Smooth muscle cell of the umbilical artery (primary cell): ENCODE results near the gene SCAMP3. TPM values are rescaled to one million over a fixed set of nuclear protein-coding genes. Genes with fewer than 3 reads are reported as not detected.

Source experiments
- total RNA-seq: library from RNA; depleted of rRNA; stranded (reverse); fragments of >200 nt; gene quantifications from 2 replicates; pipeline ENCODE4 v1.2.3, GENCODE V29; 2014

SCAMP3 gene
- 33.3 and 43.0 TPM in 2 replicates for total RNA-seq

DNA sequence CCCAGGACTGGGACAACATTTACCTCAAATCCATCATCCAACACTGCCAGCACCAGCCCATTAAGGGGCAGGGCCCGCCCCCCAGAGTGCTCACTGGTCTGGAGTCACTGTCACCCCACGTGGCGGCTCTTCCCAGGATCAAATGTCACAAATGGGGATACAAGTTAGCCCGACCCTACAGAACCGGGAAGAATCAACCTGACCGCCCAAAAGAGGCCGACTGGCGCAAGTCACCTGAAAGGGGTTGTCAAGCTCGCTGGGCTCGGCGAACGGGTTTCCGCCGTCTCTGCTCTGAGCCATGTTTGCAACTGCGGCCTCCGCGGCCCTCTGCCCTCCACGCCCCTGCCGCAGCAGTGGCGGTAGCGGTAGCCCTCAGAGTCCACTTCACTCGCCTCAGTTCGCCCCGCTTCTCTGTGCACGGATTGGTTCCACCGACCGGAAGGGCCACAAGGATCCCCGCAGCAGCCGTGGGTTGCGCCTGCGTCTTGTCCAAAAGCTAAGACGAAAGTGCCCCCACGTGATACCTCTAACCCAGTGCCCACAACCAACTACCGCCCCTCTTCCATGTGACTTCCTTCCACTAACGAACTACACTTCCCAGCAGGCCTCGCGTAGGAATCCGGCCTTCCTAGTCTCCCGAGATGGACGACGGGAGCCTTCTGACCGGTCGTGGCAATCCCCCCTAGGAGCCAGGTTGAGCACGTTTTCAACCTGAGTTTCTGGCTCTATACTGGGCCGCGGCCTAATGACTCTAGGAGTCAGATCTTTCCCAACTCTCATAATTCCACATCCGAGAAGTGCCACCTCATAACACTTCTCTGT is at the start of gene SCAMP3:
Gene SCAMP3, minus strand, starts transcription at position 509 of the 822 bp plus-strand sequence. Its CDS starts 209 bp downstream, at position 300.

DNA sequence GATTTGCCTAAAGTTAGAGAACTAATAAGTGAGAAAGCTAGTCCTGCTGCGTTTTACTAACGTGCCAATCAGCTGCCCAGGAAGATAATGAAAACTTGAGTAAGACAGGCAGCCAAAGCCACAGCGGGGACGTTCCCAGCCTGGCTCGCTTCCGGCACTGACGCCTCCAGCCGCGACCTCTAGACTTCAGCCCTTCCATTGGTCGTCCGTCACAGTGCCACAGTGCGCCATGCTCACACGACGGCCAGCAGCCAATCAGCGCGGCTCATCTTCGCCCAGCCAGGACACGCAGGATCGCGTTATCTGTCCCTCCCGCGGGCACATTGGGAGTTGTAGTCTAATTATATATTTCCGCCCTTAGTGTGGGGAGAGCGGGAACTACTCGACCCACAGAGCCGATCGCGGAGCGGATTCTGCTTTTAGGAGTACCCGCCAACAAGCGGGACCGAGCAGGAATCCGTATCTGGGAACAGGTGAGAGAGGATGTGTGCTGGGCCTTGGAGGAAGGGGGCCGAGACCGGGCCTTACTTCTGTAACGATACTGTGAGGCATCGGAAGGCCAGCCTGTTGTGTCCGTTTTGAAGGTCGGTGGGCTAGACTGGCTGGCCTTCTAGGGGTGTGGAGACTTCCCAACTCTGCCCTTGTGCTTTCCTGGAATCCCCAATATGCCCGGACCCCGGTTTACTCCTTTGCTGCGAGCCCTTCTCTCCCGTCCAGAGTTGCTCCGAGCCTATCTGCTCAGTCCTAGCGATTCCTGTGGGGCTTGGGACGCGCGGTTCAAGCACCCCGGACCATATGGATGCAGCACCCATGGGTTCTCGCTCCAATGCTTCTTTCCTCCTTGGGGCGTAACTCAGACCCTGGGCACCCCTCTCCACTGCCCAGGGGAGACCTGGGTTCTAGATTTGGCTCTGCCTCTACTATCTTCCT is 46.6 kb upstream of the SCAMP3 start, which contains the start of gene FDPS:
Gene FDPS, plus strand, starts transcription at position 374 of the 930 bp plus-strand sequence. CDS start 924 bp downstream, outside the sequence.

DNA sequence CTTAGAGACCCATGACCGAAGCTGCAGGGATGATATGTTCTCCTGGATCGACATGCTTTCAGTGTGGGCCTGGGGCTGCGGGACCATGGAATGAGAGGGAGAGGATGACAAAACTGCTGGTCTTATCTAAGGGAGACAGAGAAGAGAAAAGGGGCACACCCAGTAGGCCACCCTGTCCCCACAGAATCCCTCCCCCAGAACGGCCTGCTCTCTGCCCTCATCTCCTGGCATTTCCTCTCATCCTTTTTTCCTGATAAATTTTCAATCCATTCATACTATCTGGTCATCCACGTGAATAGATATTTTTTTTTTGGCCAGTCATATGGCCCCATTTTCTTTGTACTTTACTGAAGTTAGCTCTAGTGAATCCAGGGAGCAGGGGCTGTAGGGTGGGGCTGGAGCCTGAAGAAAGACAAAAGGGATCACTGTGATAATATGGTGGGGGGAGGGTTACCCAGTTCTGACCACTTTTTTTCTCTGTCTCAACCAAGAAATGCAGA is 39.2 kb upstream of the SCAMP3 start, which contains the start of gene PKLR:
Gene PKLR, minus strand, starts transcription at position 97 of the 500 bp plus-strand sequence. Its CDS starts 43 bp downstream, at position 54.

DNA sequence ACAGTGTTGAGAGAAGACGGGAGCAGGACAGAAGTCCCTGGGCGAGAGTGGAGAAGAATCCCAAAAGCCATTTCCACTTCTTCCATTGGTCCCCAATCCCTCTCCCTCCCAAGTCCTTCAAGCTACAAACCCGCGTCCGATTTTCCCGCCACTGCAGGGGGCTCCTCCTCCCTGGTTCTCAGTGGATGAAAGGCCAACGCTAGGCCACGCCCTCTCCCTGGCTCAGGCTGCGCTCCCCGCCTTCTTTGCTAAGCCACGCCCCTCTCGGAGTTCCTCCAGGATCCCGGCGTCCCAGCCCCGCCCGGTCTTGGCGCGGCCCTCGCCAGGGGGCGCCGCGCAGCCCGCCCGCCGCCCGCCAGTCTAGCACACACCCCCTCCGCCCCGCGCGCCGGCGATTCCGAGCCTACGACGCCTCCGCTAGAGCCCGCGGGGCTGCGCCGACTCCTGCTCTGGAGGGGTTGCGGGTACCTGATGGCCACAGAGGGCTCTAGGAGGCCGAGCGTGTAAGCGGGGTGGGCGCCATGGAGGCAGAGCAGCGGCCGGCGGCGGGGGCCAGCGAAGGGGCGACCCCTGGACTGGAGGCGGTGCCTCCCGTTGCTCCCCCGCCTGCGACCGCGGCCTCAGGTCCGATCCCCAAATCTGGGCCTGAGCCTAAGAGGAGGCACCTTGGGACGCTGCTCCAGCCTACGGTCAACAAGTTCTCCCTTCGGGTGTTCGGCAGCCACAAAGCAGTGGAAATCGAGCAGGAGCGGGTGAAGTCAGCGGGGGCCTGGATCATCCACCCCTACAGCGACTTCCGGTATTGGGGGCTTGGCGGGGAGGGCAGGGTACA is 15.1 kb upstream of the SCAMP3 start, which contains the start of gene HCN3:
Gene HCN3, plus strand, starts transcription at position 394 of the 832 bp plus-strand sequence. Its CDS starts 128 bp downstream, at position 522.

DNA sequence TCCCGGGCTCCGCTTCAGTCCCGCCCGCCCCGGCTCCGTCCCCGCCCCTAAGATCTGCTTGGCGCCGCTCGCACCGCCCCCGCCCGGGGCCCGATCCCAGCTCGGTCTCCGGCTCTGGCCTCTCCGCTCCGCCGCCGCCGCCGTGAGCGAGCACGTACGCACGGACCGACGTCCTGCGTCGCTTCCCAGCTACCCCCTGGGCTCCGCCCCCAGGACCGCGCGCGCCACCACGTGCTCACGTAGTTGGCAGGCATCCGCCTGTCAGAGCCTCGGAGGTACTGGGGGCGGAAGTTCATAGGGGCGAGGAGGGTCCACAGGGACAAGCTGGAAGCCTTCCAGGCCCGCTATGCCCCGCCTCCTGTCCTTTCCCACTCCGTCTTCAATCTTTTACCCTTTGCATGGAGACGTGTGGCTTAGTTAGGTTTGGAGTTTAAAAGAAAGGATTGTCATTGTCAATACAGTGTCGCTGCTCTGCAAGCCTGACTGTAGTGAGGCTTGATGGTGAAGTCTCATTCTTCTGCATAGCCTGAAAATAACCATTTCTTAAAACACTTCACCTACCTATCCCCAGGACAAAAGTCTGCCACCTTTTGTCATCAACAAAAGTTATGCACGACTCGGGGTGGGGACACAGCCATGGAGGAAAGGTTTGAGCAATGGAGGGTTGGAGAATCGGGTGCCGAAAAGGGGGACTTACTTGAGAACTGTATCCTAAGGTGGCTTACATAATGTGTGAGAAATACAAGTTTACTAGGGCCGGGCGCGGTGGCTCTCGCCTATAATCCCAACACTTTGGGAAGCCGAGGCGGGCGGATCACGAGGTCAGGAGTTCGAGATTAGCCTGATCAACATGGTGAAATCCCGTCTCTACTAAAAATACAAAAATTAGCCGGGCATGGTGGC is 11.4 kb upstream of the SCAMP3 start, which contains the start of gene CLK2:
Gene CLK2, minus strand, starts transcription at position 162 of the 903 bp plus-strand sequence. CDS start 2,527 bp downstream, outside the sequence.

DNA sequence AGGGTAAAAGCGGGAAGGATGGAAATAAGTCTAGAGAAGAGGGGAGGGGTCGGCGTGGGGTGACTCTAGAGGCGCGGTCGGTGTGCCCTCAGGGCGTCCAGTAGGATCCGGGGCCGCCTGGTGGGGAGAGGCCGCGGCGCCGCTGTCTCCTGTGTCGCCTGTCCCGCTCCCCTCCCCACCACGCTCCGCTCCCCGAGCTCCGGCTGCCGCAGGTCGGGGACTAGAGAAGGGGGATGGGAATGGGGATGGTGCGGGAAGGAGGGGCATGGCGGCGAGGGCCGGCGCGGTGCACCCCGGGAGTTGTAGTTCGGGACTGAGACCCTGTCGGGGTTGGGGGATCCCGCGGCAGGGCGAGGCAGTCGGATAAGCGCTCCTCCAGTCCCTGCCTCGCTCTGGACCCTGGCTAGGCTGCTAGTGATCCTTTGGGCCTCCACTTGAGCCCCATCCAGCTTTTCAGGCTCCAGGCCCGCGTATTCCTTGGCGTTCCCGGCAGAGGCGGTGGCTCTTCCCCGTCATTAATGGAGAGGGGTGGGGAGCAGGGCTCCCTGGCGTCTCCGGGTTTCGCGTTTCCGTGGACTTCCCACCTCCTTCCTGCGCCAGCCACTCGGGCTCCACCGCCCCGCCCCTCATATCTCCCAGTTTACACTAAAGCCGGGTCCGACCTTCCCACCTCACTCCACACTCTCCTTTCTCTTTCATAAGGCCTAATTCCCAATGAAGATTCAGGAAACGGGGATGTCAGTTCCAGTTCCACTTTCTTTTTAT is 6.7 kb downstream of the SCAMP3 start, which contains the start of gene ENTREP3:
Gene ENTREP3, minus strand, starts transcription at position 241 of the 765 bp plus-strand sequence. CDS start 606 bp downstream, outside the sequence.

DNA sequence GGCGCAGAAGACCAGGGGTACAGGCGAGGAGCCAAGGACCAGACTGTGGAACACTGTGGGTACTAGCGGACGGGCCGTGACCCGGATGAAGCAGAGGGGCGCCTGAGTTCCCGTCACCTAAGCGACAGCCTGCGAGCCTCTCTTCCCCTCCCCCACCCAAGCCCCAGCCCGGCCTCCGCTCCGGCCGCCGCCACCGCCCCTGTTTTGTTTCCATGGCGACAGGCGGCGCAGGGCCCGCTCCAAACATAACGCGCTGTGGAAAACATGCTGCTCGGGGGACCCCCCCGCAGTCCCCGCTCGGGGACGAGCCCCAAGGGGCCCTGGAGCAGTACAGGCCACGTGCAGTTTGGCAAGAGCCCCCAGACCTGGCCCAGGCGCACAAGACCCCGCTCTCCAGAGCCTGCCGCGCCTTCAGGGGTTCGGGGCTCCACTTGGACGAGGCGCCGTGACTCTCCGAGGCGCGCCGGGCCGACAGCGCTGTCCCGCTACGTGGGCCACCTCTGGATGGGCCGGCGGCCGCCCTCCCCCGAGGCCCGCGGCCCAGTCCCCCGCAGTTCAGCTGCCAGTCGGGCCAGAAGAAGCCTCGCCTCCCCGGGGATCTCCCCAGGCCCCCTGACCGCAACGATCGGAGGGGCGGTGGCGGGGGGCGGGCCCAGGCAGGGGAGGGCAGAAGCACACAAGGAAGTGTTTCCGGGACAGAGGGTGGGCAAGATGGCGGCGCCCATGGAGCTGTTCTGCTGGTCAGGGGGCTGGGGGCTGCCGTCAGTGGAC is 53.4 kb downstream of the SCAMP3 start, which contains the start of gene MTX1:
Gene MTX1, plus strand, starts transcription at position 155 of the 771 bp plus-strand sequence. Its CDS starts 110 bp downstream, at position 265.

DNA sequence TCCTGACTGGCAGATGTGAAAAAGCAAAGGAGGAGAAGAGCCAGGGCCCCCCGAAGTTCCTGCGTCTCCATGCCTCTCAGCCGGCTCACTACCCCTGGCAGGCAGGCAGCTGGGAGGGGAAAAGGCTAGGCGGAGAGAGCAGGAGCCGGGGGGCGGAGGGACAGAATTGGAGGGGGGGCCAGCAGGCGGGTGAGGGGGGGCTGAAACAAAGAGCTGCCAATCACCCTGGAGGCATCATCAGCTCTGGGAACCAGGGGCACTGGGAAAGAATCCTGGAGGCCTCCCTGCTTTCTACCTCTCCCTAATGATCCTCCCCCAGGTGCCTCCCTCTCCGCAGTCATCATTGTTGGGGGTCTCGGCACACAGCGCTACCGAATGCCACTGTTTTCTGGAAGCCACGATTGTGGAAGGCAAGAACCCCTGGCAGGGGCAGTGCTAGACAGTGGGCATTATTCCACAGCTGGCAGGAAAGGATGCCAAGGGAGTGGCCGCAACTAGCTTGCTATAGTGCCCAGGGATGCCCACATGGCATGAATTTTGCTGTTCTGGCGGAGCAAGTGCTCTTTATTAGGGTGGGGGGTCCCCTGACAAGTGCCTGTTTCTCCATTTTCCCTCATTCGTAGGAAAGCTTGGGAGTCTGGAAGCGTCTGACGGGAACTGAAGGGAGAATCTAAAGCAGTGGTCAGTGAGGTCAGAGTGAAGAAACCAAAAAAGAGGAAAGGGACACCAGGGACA is 54.2 kb downstream of the SCAMP3 start, which contains the start of gene THBS3:
Gene THBS3, minus strand, starts transcription at position 92 of the 735 bp plus-strand sequence. Its CDS starts 21 bp downstream, at position 71.

Other genes starting within 250 kb of the SCAMP3 start
- gene DCST2, start 228.6 kb downstream of the SCAMP3 start, total RNA-seq = not detected in 2 replicates
- gene DCST1, start 228.5 kb downstream of the SCAMP3 start, total RNA-seq = not detected in 2 replicates
- gene ADAM15, start 211.0 kb downstream of the SCAMP3 start, total RNA-seq = 61.5 and 108 TPM in 2 replicates
- 4.8 and 5.9 TPM in 2 replicates for gene EFNA4, start 198.6 kb downstream of the SCAMP3 start, total RNA-seq
- gene EFNA3, start 183.5 kb downstream of the SCAMP3 start, total RNA-seq = 1.8 and 2.7 TPM in 2 replicates
- gene EFNA1, start 134.5 kb downstream of the SCAMP3 start, total RNA-seq = 0.37 TPM in 1 of 2 replicates, not detected in the other
- gene SLC50A1, start 126.5 kb downstream of the SCAMP3 start, total RNA-seq = 18.9 and 30.6 TPM in 2 replicates
- 11.4 and 61.5 TPM in 2 replicates for gene DPM3, start 121.8 kb downstream of the SCAMP3 start, total RNA-seq
- gene KRTCAP2, start 89.1 kb downstream of the SCAMP3 start, total RNA-seq = 68.0 and 136 TPM in 2 replicates
- 5.6 and 10.7 TPM in 2 replicates for gene TRIM46, start 88.5 kb downstream of the SCAMP3 start, total RNA-seq
- gene THBS3, start 54.5 kb downstream of the SCAMP3 start, total RNA-seq = 23.8 and 35.9 TPM in 2 replicates
- 38.0 and 43.1 TPM in 2 replicates for gene MTX1, start 53.7 kb downstream of the SCAMP3 start, total RNA-seq
- 10.7 and 16.5 TPM in 2 replicates for gene ENTREP3, start 6.9 kb downstream of the SCAMP3 start, total RNA-seq
- gene CLK2, start 11.1 kb upstream of the SCAMP3 start, total RNA-seq = 23.8 and 32.3 TPM in 2 replicates
- gene HCN3, start 15.1 kb upstream of the SCAMP3 start, total RNA-seq = 0.69 and 1.2 TPM in 2 replicates
- not detected in 2 replicates for gene PKLR, start 39.1 kb upstream of the SCAMP3 start, total RNA-seq
- gene FDPS, start 46.5 kb upstream of the SCAMP3 start, total RNA-seq = 195 and 251 TPM in 2 replicates
- 10.4 and 19.1 TPM in 2 replicates for gene RUSC1, start 58.5 kb upstream of the SCAMP3 start, total RNA-seq